Stimulated activated CD4-positive, alpha-beta T cell treated with anti-CD3 and anti-CD28 coated beads, TNF-alpha, amount 100 ng/mL, for 4 hours (primary cell): ENCODE results near the gene PERM1.
A peak's percentile ranks its signal among the peaks of the same experiment; 100 is the strongest.
"Not testable (repeated sequence)": the region's sequence is repeated elsewhere in the genome, so short reads cannot be mapped to it uniquely, and the experiment has no call there.

Experiments
- DNase-seq, 3 experiments: peaks; one replicate each; pipeline ENCODE4 v3.0.0-alpha.2; 2020; ENCODE audit warnings: low read depth in 3 of 3

Gene PERM1

GRCh38 chr1:998995-999724, 17.3 kb upstream of the PERM1 start:
- no peak for DNase-seq

- DNase-seq: no peak
These were observed 16.8 kb upstream of the PERM1 start for GRCh38 chr1:998745-998994.

GRCh38 chr1:997993-998744, 16.3 kb upstream of the PERM1 start:
- DNase-seq: no peak

GRCh38 chr1:997713-997992, 15.8 kb upstream of the PERM1 start:
- no peak for DNase-seq

GRCh38 chr1:996851-997712, 15.2 kb upstream of the PERM1 start:
- no peak for DNase-seq

GRCh38 chr1:995665-996633, 14.1 kb upstream of the PERM1 start:
- no peak for DNase-seq

GRCh38 chr1:994546-994945, 12.7 kb upstream of the PERM1 start:
- DNase-seq: not testable (repeated sequence)

GRCh38 chr1:993379-993995, 11.6 kb upstream of the PERM1 start:
- DNase-seq: no peak

GRCh38 chr1:992362-992761, 10.5 kb upstream of the PERM1 start:
- DNase-seq: no peak

GRCh38 chr1:991895-992294, 10.0 kb upstream of the PERM1 start:
- DNase-seq: no peak

GRCh38 chr1:991275-991674, 9.4 kb upstream of the PERM1 start:
- DNase-seq: not testable (repeated sequence)

- DNase-seq: not testable (repeated sequence)
These were observed 6.2 kb upstream of the PERM1 start for GRCh38 chr1:988061-988460.

- DNase-seq: no peak
These were observed 3.2 kb upstream of the PERM1 start for GRCh38 chr1:985126-985525.

- no peak for DNase-seq
These were observed 2.6 kb upstream of the PERM1 start for GRCh38 chr1:984476-984814.

- DNase-seq: peak; percentile 35 to 50 (median 46)
These were observed 2.0 kb upstream of the PERM1 start for GRCh38 chr1:983798-984475.

- DNase-seq: no peak
These were observed 1.0 kb upstream of the PERM1 start for GRCh38 chr1:982765-983436.

GRCh38 chr1:981491-981954, 370 bp downstream of the PERM1 start:
- no peak for DNase-seq

- no peak for DNase-seq
These were observed 1.1 kb downstream of the PERM1 start for GRCh38 chr1:980602-981395.

- DNase-seq: no peak
These were observed 1.7 kb downstream of the PERM1 start for GRCh38 chr1:980137-980571.
